Measurements from ENCODE around the gene ROR2.

ROR2 gene

DNA sequence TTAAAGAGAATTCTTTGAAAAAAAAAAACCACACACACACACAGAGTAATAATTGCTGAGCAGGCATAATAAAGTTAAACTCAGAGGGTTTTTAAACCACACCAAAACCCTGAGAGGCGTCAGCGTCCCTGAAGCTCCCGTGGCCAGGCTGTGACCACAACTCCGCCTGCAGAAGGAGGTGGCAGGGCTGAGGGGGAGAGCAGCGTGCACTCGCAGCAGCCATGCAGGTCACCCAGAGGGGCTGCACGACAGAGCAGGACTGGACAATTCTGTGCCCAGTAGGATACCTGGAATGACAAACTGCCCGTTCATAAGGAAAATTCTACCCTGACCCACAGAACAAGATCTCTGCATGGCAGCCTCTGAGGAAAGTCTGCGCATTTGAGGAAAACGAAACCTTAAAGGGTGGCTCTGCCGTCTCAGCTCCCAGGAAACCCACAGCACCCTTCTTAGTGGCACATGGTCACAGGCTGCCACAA is 44.0 kb downstream of the ROR2 start:
- TF ChIP-seq SIN3A (IDR thresholded peaks at IDR 0.05; ENCODE audit: borderline replicate concordance, insufficient read depth, low read length) (no peak), TAF1 (IDR thresholded peaks at IDR 0.05; ENCODE audit: borderline replicate concordance, insufficient read depth, low read length) (no peak), FOXP2 (optimal IDR thresholded peaks at IDR 0.05; ENCODE audit: borderline replicate concordance, extremely low read depth, extremely low read length, insufficient read depth) (no peak), POLR2AphosphoS5 (IDR thresholded peaks at IDR 0.05; ENCODE audit: low read depth, low read length) (no peak), REST (IDR thresholded peaks at IDR 0.05; ENCODE audit: insufficient read depth in 1 of 2, low read depth in 2 of 2, low read length in 2 of 2) (no peak)

DNA sequence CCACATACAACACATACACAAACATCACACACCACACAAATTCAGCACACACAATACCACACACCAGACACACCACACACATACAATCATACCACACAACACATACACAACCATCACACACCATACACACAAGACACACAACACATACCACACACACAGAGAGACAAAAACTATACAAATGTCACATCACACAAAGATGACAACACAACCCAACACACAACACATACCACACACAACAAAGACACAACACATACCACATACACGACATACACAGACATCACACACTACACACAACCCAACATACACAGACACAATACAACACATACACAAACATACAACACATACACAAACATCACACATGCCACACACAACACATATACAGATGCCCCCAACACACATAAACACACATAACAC is 44.8 kb downstream of the ROR2 start:
- no peak for TF ChIP-seq POLR2AphosphoS5 (IDR thresholded peaks at IDR 0.05; ENCODE audit: low read depth, low read length)
- TF ChIP-seq SIN3A (IDR thresholded peaks at IDR 0.05; ENCODE audit: borderline replicate concordance, insufficient read depth, low read length), result no peak
- no peak for TF ChIP-seq REST (IDR thresholded peaks at IDR 0.05; ENCODE audit: insufficient read depth in 1 of 2, low read depth in 2 of 2, low read length in 2 of 2)
- no peak for TF ChIP-seq TAF1 (IDR thresholded peaks at IDR 0.05; ENCODE audit: borderline replicate concordance, insufficient read depth, low read length)
- no peak for TF ChIP-seq FOXP2 (optimal IDR thresholded peaks at IDR 0.05; ENCODE audit: borderline replicate concordance, extremely low read depth, extremely low read length, insufficient read depth)

GRCh38 chr9:91904588-91905236 is 45.3 kb downstream of the ROR2 start:
- no peak for TF ChIP-seq REST (IDR thresholded peaks at IDR 0.05; ENCODE audit: insufficient read depth in 1 of 2, low read depth in 2 of 2, low read length in 2 of 2)
- TF ChIP-seq FOXP2 (optimal IDR thresholded peaks at IDR 0.05; ENCODE audit: borderline replicate concordance, extremely low read depth, extremely low read length, insufficient read depth), result no peak
- TF ChIP-seq TAF1 (IDR thresholded peaks at IDR 0.05; ENCODE audit: borderline replicate concordance, insufficient read depth, low read length), result no peak
- no peak for TF ChIP-seq SIN3A (IDR thresholded peaks at IDR 0.05; ENCODE audit: borderline replicate concordance, insufficient read depth, low read length)
- TF ChIP-seq POLR2AphosphoS5 (IDR thresholded peaks at IDR 0.05; ENCODE audit: low read depth, low read length), result no peak

DNA sequence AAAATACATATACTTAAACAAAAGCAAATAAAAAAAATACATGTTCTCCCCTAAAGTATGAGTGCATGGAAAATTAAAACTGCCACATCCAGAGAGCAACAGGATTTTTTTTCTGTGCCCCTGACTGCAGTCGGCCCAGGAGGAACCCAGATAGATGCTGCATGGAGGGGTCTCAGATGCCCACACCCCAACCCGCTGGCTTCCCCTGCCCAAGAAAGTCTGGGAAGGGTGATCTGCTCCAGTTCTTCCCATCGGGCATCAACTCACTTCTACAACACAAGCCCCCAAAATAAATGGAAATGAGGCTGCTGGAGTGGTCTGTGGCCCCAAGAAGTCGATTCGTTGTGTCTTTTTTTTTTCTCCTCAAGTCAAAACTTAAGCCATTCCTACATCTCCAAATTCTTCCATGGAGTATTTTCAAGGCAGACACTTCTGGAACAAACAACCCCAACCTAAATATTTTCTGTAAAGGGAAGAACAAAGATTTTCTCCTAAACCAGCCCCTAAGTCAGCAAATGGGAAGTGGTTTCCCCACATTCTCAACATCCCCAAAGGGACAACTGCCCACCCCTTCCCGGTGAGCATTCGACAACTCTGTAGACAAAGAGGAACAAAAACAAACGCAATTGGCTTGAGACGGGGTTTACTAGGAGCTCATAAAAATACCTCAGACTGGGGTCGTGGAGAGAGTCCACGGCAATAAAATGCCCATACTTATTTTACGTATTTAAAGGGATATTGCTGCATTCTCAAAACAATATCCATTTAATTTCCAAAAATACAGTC is 46.7 kb downstream of the ROR2 start:
- TF ChIP-seq FOXP2 (optimal IDR thresholded peaks at IDR 0.05; ENCODE audit: borderline replicate concordance, extremely low read depth, extremely low read length, insufficient read depth), result no peak

GRCh38 chr9:91902475-91903125 is 47.4 kb downstream of the ROR2 start:
- TF ChIP-seq POLR2AphosphoS5 (IDR thresholded peaks at IDR 0.05; ENCODE audit: low read depth, low read length), result no peak
- no peak for TF ChIP-seq SIN3A (IDR thresholded peaks at IDR 0.05; ENCODE audit: borderline replicate concordance, insufficient read depth, low read length)
- TF ChIP-seq REST (IDR thresholded peaks at IDR 0.05; ENCODE audit: insufficient read depth in 1 of 2, low read depth in 2 of 2, low read length in 2 of 2), result no peak
- no peak for TF ChIP-seq FOXP2 (optimal IDR thresholded peaks at IDR 0.05; ENCODE audit: borderline replicate concordance, extremely low read depth, extremely low read length, insufficient read depth)
- no peak for TF ChIP-seq TAF1 (IDR thresholded peaks at IDR 0.05; ENCODE audit: borderline replicate concordance, insufficient read depth, low read length)
